NT2/D1 (cell line): ENCODE measurements around the gene EOLA2.

ENCODE experiments used
- DNase-seq: peaks from one replicate; pipeline ENCODE4 v3.0.0-alpha.2; 2011; ENCODE audit warnings: low read depth, low spot score
- H3K27me3 ChIP-seq: 2 replicates; pipeline ENCODE4 v1.6.0; 2011; ENCODE audit warnings: mild to moderate bottlenecking; ENCODE audit not compliant: insufficient read length, insufficient read depth
- H3K36me3 ChIP-seq: 2 replicates; pipeline ENCODE4 v1.6.1; 2011; ENCODE audit warnings: mild to moderate bottlenecking, low read length, mixed read lengths; ENCODE audit not compliant: insufficient read depth, insufficient read length
- H3K4me1 ChIP-seq: 2 replicates; pipeline ENCODE4 v1.5.1; 2011; ENCODE audit not compliant: insufficient read depth, insufficient read length
- H3K4me3 ChIP-seq: 2 replicates; pipeline ENCODE4 v1.5.1; 2011; ENCODE audit warnings: low read depth; ENCODE audit not compliant: insufficient read length
- H3K9ac ChIP-seq: 2 replicates; pipeline ENCODE4 v1.6.0; 2011; ENCODE audit warnings: low read depth; ENCODE audit not compliant: insufficient read length
- H3K9me3 ChIP-seq: 2 replicates; pipeline ENCODE4 v1.5.1; 2011; ENCODE audit warnings: mild to moderate bottlenecking, low read length; ENCODE audit not compliant: insufficient read depth
- SUZ12 ChIP-seq: IDR thresholded peaks from 2 replicates; pipeline ENCODE4 v1.6.1; 2011; ENCODE audit not compliant: insufficient read length, insufficient read depth; ENCODE audit errors: extremely low read depth
- YY1 ChIP-seq: IDR thresholded peaks from 2 replicates; pipeline ENCODE4 v1.6.1; 2011; ENCODE audit not compliant: insufficient read length, insufficient read depth
- ZNF274 ChIP-seq: IDR thresholded peaks from 2 replicates; pipeline ENCODE4 v1.6.1; 2011; ENCODE audit warnings: mild to moderate bottlenecking, low read depth, low read length

Gene EOLA2

DNA sequence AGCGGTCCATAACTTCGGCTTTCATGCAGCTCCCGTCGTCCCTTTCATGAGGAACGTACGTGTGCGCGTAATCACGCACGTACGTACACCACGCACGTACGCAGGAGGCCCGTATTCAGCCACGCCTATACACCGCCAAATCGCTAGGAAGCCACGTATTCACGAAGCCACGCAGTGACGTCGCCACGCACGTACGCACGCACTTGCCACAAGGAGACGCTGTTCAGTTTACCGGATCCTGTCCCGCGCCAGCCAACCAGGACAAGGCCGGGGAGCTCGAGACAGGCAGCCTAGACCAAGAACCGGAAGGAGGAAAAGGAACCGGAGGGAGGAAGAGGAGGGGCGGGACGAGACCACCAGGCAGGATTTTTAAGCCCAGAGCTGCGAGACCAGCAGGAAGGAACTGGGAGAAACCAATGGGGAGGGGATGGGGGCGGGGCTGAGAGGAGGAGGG lies at the start of gene EOLA2:
Gene EOLA2 (minus strand): TSS at position 65 of the 454 bp plus-strand sequence. CDS start 4,617 bp downstream, outside the sequence.
- peak; percentile 85 for DNase-seq
- no peaks in the 10 kb centered on the region for H3K27me3 ChIP-seq

DNA sequence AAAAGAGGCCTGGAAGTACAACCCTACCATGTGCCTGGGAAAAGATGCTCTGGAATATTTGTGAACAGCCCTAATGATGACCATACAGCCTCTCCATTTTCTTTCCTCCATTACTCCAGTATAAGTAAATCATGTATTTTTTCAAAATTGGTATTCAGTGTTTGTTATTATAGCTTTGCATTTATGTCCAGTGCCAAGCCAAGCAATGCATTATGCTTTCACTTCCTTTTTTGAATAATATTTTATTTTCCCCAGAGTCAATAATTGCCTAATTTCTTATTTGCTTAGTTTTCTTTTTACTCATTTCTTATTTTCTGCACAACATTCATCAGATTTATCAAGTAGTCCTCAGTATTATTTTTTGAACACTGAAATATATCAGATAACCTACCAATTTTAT lies 49.3 kb upstream of the EOLA2 start:
- Histone ChIP-seq H3K4me3 (no peak overlapping the region), H3K9ac (no peak overlapping the region), H3K27me3 (no peaks in the 10 kb centered on the region), H3K9me3 (no peaks in the 10 kb centered on the region), H3K4me1 (no peaks in the 10 kb centered on the region), H3K36me3 (no peaks in the 10 kb centered on the region)
- TF ChIP-seq SUZ12: no peak
- TF ChIP-seq ZNF274: no peak
- TF ChIP-seq YY1: no peak
- DNase-seq: no peak

More for the DNA sequence above, at the start of gene EOLA2:
- TF ChIP-seq ZNF274 (no peak), SUZ12 (no peak), YY1 (no peak)
- Histone ChIP-seq H3K4me1 (no peaks in the 10 kb centered on the region), H3K36me3 (peaks cover 3% of the 10 kb centered on the region), H3K9ac (peak within 1 kb of the TSS; percentile 79), H3K9me3 (no peaks in the 10 kb centered on the region), H3K4me3 (peak within 1 kb of the TSS; percentile 68)

DNA sequence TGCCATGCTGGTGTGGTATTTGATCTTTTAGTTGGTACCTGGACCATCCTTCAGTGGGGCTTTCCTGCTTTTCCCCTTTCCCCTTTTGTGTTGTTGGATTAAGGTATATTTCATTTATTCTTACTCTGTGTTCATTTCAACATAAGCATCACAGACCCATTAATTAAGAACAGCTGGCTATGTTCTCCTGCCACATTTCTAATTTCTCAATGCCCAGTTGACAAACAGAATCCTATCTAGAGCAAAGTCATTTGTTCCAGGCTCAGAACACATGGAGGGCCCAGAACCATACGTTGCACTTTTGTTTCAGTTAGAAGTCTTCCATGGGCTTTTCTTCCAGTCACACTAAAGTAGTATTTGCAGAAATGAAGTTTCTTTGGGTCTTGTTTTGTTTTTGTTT lies 46.1 kb upstream of the EOLA2 start:
- TF ChIP-seq YY1 (no peak), SUZ12 (no peak), ZNF274 (no peak)
- no peak for DNase-seq
- Histone ChIP-seq H3K9ac (no peak overlapping the region), H3K27me3 (no peaks in the 10 kb centered on the region), H3K36me3 (no peaks in the 10 kb centered on the region), H3K4me1 (no peaks in the 10 kb centered on the region), H3K4me3 (no peak overlapping the region), H3K9me3 (no peaks in the 10 kb centered on the region)

DNA sequence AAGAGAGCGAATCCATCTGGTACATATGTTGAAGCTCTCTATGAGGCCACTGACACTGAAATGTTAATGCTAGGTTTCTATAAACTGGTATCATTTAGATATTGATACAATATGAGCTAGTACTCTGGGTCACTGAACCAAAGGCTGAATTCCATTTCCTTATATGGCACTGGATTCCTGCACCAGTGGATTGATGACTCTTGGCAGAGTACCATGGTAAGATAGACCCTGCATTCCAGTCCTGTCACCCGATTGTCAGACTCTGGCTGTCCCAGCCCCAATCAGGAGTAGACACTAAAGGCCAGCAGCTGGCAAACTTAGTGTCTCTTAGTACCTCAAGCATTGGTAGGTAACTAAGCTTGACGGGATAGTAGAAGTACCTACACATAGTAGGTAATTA lies 44.0 kb upstream of the EOLA2 start:
- Histone ChIP-seq H3K27me3 (no peaks in the 10 kb centered on the region), H3K4me1 (no peaks in the 10 kb centered on the region), H3K36me3 (no peaks in the 10 kb centered on the region), H3K4me3 (no peak overlapping the region), H3K9ac (no peak overlapping the region), H3K9me3 (no peaks in the 10 kb centered on the region)
- TF ChIP-seq ZNF274 (no peak), SUZ12 (no peak), YY1 (no peak)
- no peak for DNase-seq

DNA sequence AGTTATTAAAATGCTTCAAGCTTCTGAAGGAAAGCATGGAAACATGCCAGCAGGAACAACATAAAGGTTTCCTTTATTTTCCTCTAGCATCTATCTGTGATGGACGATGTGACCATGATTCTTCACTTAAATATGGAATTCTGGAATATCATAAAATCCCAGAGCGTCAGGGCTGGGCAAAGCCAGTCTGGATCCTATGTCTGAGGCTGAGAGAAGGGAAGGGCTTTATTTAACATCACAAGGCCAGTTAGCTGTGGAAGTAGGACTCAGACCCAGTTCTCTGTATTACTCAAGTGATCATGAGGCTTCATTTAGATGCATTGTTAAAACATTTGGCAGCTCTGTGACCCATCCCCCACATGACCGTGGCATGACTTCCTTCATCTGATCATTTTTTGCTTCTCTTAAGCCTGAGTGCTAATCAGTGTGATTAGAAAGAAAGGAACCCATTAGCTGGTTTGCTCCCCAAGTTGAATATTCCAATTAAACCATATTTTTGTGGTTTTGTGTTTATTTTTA lies 40.9 kb upstream of the EOLA2 start:
- Histone ChIP-seq H3K36me3 (no peaks in the 10 kb centered on the region), H3K4me3 (no peak overlapping the region), H3K27me3 (no peaks in the 10 kb centered on the region), H3K9ac (no peak overlapping the region), H3K9me3 (no peaks in the 10 kb centered on the region), H3K4me1 (no peaks in the 10 kb centered on the region)
- DNase-seq: no peak
- no peak for TF ChIP-seq SUZ12

DNA sequence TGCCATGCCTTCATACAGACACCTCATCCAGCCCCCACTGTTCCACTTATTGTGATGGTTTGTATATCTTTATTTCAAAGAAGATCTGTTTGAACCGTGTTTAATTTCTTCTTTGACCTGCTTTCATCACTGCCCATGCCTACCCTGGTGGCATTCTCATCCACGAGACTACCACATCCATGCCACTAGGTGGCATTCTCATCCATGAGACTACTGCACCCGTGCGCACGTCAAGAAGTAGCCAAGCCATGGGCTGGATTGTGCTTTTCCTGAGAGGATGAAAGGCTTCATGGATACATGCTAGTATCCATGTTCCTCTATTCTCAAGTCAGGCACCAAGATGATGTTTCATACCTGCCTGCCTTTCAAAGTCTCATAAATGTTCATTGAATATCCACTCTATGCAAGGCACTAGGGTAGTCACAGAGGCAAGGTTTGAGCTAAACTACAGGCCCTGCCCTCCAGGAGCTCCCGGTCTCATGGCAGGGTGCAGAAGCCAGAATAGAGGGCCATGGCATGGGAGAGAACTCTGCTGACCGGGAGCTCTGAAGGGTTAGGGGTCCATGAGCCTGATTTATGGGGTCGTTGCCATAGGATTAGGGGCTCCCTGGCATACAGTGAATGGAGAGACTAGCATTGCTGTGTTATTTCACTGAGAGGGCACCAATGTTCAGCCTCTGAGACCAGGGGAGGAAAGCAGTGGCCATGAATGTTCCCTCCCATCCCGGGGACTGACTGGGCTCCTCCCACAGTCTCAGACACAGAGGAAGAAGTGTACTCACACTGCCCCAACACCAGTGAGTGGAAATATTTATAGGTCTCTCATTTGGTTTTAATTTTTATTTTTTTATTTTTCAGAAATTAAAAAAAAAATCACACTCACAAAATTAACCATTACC lies 24.8 kb upstream of the EOLA2 start:
- Histone ChIP-seq H3K36me3 (no peaks in the 10 kb centered on the region), H3K4me3 (no peak overlapping the region), H3K9ac (no peak overlapping the region), H3K27me3 (no peaks in the 10 kb centered on the region), H3K9me3 (no peaks in the 10 kb centered on the region), H3K4me1 (no peaks in the 10 kb centered on the region)
- no peak for TF ChIP-seq YY1
- TF ChIP-seq SUZ12: no peak
- TF ChIP-seq ZNF274: no peak
- DNase-seq: peak; percentile 8

DNA sequence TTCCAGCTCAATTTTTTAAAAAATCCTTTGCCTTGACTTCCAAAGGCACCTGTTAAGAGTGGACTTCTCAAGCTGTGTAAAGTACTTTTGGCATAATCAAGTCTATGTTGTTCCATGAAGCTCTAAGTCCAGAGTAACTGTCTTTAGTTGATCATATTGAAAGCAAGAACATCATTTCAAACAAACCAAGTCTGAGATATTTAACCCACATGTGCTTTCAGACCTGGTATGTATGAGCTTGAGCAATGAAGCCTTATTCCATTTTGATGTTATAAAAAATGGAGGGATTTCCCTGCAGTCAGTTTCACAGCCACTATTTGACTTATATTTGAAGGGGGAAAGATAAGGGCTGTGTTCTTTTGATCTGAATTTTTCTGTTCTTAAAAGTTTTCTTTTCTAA lies 23.7 kb upstream of the EOLA2 start:
- no peaks in the 10 kb centered on the region for H3K36me3 ChIP-seq
- TF ChIP-seq ZNF274: no peak
- TF ChIP-seq YY1: no peak
- TF ChIP-seq SUZ12: no peak

More for the DNA sequence above, 23.7 kb upstream of the EOLA2 start:
- H3K4me1 ChIP-seq: no peaks in the 10 kb centered on the region
- no peaks in the 10 kb centered on the region for H3K27me3 ChIP-seq
- no peak overlapping the region for H3K9ac ChIP-seq
- no peaks in the 10 kb centered on the region for H3K9me3 ChIP-seq
- DNase-seq: no peak
- no peak overlapping the region for H3K4me3 ChIP-seq
